Activated T-cell treated with anti-CD3 and anti-CD28 coated beads, Interleukin-2, amount 50 U/mL, for 24 hours (primary cell): Measurements from ENCODE around the gene ENOSF1.

ENCODE experiments used
- DNase-seq: peaks from one replicate; pipeline ENCODE4 v3.0.0-alpha.2; 2020
- H3K27ac Mint-ChIP-seq: 2 replicates; pipeline ENCODE4 v1.8.0; 2020; ENCODE audit warnings: mild to moderate bottlenecking, mixed read lengths
- H3K27me3 Mint-ChIP-seq: 2 replicates; pipeline ENCODE4 v1.8.0; 2020; ENCODE audit warnings: mixed read lengths
- H3K36me3 Mint-ChIP-seq: 2 replicates; pipeline ENCODE4 v1.8.0; 2020; ENCODE audit warnings: low read depth, mixed read lengths
- H3K4me1 Mint-ChIP-seq: 2 replicates; pipeline ENCODE4 v1.8.0; 2020; ENCODE audit warnings: low read depth, mixed read lengths
- H3K4me3 Mint-ChIP-seq: 2 replicates; pipeline ENCODE4 v1.8.0; 2020; ENCODE audit warnings: mild to moderate bottlenecking, moderate library complexity, mixed read lengths
- H3K9me3 Mint-ChIP-seq: 2 replicates; pipeline ENCODE4 v1.8.0; 2020; ENCODE audit warnings: mixed read lengths

The ENOSF1 gene

GRCh38 chr18:621291-622043 lies 91.0 kb downstream of the ENOSF1 start:
- H3K27me3 Mint-ChIP-seq: peaks cover 19% of the 10 kb centered on the region
- no peak overlapping the region for H3K27ac Mint-ChIP-seq
- no peak for DNase-seq
- H3K9me3 Mint-ChIP-seq: no peaks in the 10 kb centered on the region
- no peaks in the 10 kb centered on the region for H3K36me3 Mint-ChIP-seq
- H3K4me3 Mint-ChIP-seq: no peak overlapping the region
- H3K4me1 Mint-ChIP-seq: no peaks in the 10 kb centered on the region
